K562 (cell line): ENCODE results near the gene AGAP6. TPM values are rescaled to one million over a fixed set of nuclear protein-coding genes. Genes with fewer than 3 reads are reported as not detected.
"Not testable (repeated sequence)": the region's sequence is repeated elsewhere in the genome, so short reads cannot be mapped to it uniquely, and the experiment has no call there.

Experiments used
- ARID4B ChIP-seq: sonication (generic); formaldehyde crosslinking; IDR thresholded peaks from 2 replicates; pipeline ENCODE4 v1.8.0; 2022; ENCODE audit warnings: mild to moderate bottlenecking, missing genetic modification reagents
- ATF1 ChIP-seq, 2 experiments: fragments of 450-650 bp in 1 of 2; IDR thresholded peaks; 2 replicates each; pipeline ENCODE4 v1.6.1; 2016; ENCODE audit warnings: missing compliant biosample characterization in 1 of 2, missing genetic modification characterization in 1 of 2
- ATF7 ChIP-seq: fragments of 450-650 bp; IDR thresholded peaks from 2 replicates; pipeline ENCODE4 v1.7.1; 2014; ENCODE audit warnings: mild to moderate bottlenecking, moderate library complexity
- CREB1 ChIP-seq, 2 experiments: sonication (generic) in 1 of 2; formaldehyde crosslinking in 1 of 2; IDR thresholded peaks; 2 replicates each; pipeline versions ENCODE4 v1.6.1 to v1.8.0; 2012 to 2022; ENCODE audit warnings: inconsistent platforms in 1 of 2, mild to moderate bottlenecking in 1 of 2, missing genetic modification reagents in 1 of 2, moderate library complexity in 1 of 2
- CXXC5 ChIP-seq: fragments of 250-450 bp; sonication (Bioruptor Pico); IDR thresholded peaks from 2 replicates; pipeline ENCODE4 v1.8.0; 2022; ENCODE audit warnings: inconsistent platforms, mild to moderate bottlenecking, moderate library complexity
- FIP1L1 ChIP-seq: fragments of 200-400 bp; formaldehyde crosslinking; IDR thresholded peaks from 2 replicates; pipeline ENCODE4 v1.6.1; 2018; ENCODE audit warnings: mild to moderate bottlenecking, low read depth, low read length; ENCODE audit not compliant: poor library complexity, severe bottlenecking
- KDM4B ChIP-seq, 2 experiments: fragments of 450-650 bp in 1 of 2; sonication (generic) in 1 of 2; IDR thresholded peaks; 2 replicates each; pipeline ENCODE4 v1.6.1; 2016 to 2017; ENCODE audit warnings: borderline replicate concordance in 2 of 2, antibody characterized with exemption in 1 of 2, low read depth in 1 of 2, mild to moderate bottlenecking in 1 of 2
- NR2C2 ChIP-seq, 2 experiments: fragments of 200-800 bp in 1 of 2; sonication (Bioruptor generic) in 1 of 2; sonication (generic) in 1 of 2; formaldehyde crosslinking in 1 of 2; IDR thresholded peaks; 2 replicates each; pipeline versions ENCODE4 v1.6.1 to v1.8.0; 2016 to 2022; ENCODE audit warnings: mild to moderate bottlenecking in 1 of 2, missing compliant biosample characterization in 1 of 2, missing genetic modification characterization in 1 of 2, missing genetic modification reagents in 1 of 2
- OTX1 ChIP-seq: fragments of 450-650 bp; formaldehyde crosslinking; IDR thresholded peaks from 2 replicates; pipeline ENCODE4 v1.4.0; 2022; ENCODE audit warnings: mild to moderate bottlenecking
- RCOR1 ChIP-seq, 2 experiments: IDR thresholded peaks; 2 replicates each; pipeline ENCODE4 v1.6.1; 2012; ENCODE audit warnings: low read depth in 2 of 2, low read length in 2 of 2, borderline replicate concordance in 1 of 2, improper control_type of control experiment in 1 of 2
- SPI1 ChIP-seq: IDR thresholded peaks from 2 replicates; pipeline ENCODE4 v1.6.1; 2011; ENCODE audit warnings: low read depth, low read length, control low read depth, borderline replicate concordance
- TAF9B ChIP-seq: fragments of 450-650 bp; IDR thresholded peaks from 2 replicates; pipeline ENCODE4 v1.6.1; 2018; ENCODE audit warnings: mild to moderate bottlenecking; ENCODE audit not compliant: partially characterized antibody
- TEAD4 ChIP-seq, 2 experiments: sonication (generic) in 1 of 2; formaldehyde crosslinking in 1 of 2; IDR thresholded peaks; 2 replicates each; pipeline versions ENCODE4 v1.6.1 to v1.8.0; 2012 to 2022; ENCODE audit warnings: borderline replicate concordance in 1 of 2, inconsistent platforms in 1 of 2, low read length in 1 of 2, mild to moderate bottlenecking in 1 of 2, missing genetic modification reagents in 1 of 2
- ZBTB17 ChIP-seq: fragments of 450-650 bp; formaldehyde crosslinking; IDR thresholded peaks from 2 replicates; pipeline ENCODE4 v1.4.0; 2020; ENCODE audit warnings: mild to moderate bottlenecking
- ZNF75A ChIP-seq: fragments of 450-650 bp; formaldehyde crosslinking; IDR thresholded peaks from 2 replicates; pipeline ENCODE4 v1.4.0; 2020; ENCODE audit warnings: mild to moderate bottlenecking
- polyA plus RNA-seq, 8 experiments: library from polyadenylated mRNA; depleted of rRNA in 4 of 8; stranded (reverse) in 5 of 8; unstranded in 3 of 8; fragments of >200 nt; fragmentation: Nextera tagmentation in 2 of 8; fragmentation: Illumina TruSeq in 1 of 8; extraction: Ambion mirVana in 2 of 8; extraction: Trizol in 1 of 8; gene quantifications; 2 replicates each; pipeline versions ENCODE4 v1.2.1 to v1.2.3, GENCODE V29; 2011 to 2014; ENCODE audit warnings: inconsistent platforms in 1 of 8, missing spikeins in 1 of 8
- total RNA-seq, 7 experiments: library from RNA; depleted of rRNA in 6 of 7; stranded (reverse); fragments of >200 nt in 6 of 7; fragmentation: Illumina TruSeq in 2 of 7; extraction: Trizol in 2 of 7; gene quantifications; 2 replicates each; pipeline versions ENCODE4 v1.2.1 to v1.2.3, GENCODE V29; 2011 to 2021; ENCODE audit warnings: low replicate concordance in 1 of 7
- TF ChIP-seq, protein P1 (sequence below): fragments of 450-650 bp; IDR thresholded peaks from 2 replicates; pipeline ENCODE4 v1.6.1; 2016; ENCODE audit warnings: borderline replicate concordance
- TF ChIP-seq, protein P2 (sequence below): sonication (generic); formaldehyde crosslinking; IDR thresholded peaks from 2 replicates; pipeline ENCODE4 v1.9.0; 2022; ENCODE audit warnings: mild to moderate bottlenecking, missing genetic modification reagents

AGAP6 gene
- total and polyA plus RNA-seq, 9 of the 15 experiments (the other 6 are each of a cell fraction or from before 2014, with no cell fraction given): 1.0 to 46.8 (median 18.3) TPM

- peak; percentile 85 for TF ChIP-seq ARID4B (CRISPR knock-in tag)
- peak; percentile 73 for TF ChIP-seq CXXC5
- peak in 1 of 2 experiments; percentile 75; a peak in 1 of 4 replicates for TF ChIP-seq KDM4B (IDR thresholded peaks at IDR 0.05; ENCODE audit: borderline replicate concordance in 2 of 2, low read depth in 1 of 2)
- TF ChIP-seq TAF9B: peak; percentile 89
- TF ChIP-seq CREB1 (IDR thresholded peaks at IDR 0.05): peak; percentile 46; the same call in 1 of the 2 replicates
- TF ChIP-seq CREB1, ATF1, NR2C2 (CRISPR knock-in tag; IDR thresholded peaks at IDR 0.05): not testable (repeated sequence)
- TF ChIP-seq RCOR1 (IDR thresholded peaks at IDR 0.05; ENCODE audit: borderline replicate concordance in 1 of 2, low read depth in 2 of 2, low read length in 2 of 2): 0 out of 4 replicates have a peak, but pooled peaks of 1 of the 2 experiments have one; percentile 23
- TF ChIP-seq, protein P1, sequence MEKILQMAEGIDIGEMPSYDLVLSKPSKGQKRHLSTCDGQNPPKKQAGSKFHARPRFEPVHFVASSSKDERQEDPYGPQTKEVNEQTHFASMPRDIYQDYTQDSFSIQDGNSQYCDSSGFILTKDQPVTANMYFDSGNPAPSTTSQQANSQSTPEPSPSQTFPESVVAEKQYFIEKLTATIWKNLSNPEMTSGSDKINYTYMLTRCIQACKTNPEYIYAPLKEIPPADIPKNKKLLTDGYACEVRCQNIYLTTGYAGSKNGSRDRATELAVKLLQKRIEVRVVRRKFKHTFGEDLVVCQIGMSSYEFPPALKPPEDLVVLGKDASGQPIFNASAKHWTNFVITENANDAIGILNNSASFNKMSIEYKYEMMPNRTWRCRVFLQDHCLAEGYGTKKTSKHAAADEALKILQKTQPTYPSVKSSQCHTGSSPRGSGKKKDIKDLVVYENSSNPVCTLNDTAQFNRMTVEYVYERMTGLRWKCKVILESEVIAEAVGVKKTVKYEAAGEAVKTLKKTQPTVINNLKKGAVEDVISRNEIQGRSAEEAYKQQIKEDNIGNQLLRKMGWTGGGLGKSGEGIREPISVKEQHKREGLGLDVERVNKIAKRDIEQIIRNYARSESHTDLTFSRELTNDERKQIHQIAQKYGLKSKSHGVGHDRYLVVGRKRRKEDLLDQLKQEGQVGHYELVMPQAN: peak; percentile 95; the same call in 1 of the 2 replicates
- peak; percentile 74 for TF ChIP-seq TEAD4 (IDR thresholded peaks at IDR 0.05; ENCODE audit: low read length)
- peak; percentile 88; the same call in 1 of the 2 replicates for TF ChIP-seq TEAD4 (CRISPR knock-in tag; IDR thresholded peaks at IDR 0.05; ENCODE audit: borderline replicate concordance)
- peak; percentile 57; the same call in 1 of the 2 replicates for TF ChIP-seq OTX1 (CRISPR knock-in tag)
- TF ChIP-seq ZBTB17 (CRISPR knock-in tag): 0 out of 2 replicates have a peak, but pooled peaks have one; percentile 33
- peak; percentile 61 for TF ChIP-seq ATF1 (tag; IDR thresholded peaks at IDR 0.05)
- TF ChIP-seq FIP1L1: peak; percentile 49
- TF ChIP-seq ATF7: peak; percentile 39; the same call in 1 of the 2 replicates
- TF ChIP-seq, protein P2, sequence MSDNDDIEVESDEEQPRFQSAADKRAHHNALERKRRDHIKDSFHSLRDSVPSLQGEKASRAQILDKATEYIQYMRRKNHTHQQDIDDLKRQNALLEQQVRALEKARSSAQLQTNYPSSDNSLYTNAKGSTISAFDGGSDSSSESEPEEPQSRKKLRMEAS (CRISPR knock-in tag): peak; percentile 79
- TF ChIP-seq SPI1: peak; percentile 86
- peak; percentile 82 for TF ChIP-seq NR2C2 (tag; IDR thresholded peaks at IDR 0.05)
- 0 out of 2 replicates have a peak, but pooled peaks have one; percentile 49 for TF ChIP-seq ZNF75A (CRISPR knock-in tag)
Observed at GRCh38 chr10:49941447-49942338, 46.5 kb upstream of the AGAP6 start, which contains the start of the genes PARG and TIMM23B (continued).
